NCI-H1048 (cell line): ENCODE results near the gene TNFSF10.
"Not testable (repeated sequence)": the region's sequence is repeated elsewhere in the genome, so short reads cannot be mapped to it uniquely, and the experiment has no call there.

Source experiments
- DNase-seq: peaks from one replicate; lab custom pipeline; 2025; lab: John Stamatoyannopoulos, UW

The TNFSF10 gene

GRCh38 chr3:172543884-172544283 is 20.7 kb upstream of the TNFSF10 start:
- DNase-seq, result no peak

- no peak for DNase-seq
Measured at GRCh38 chr3:172543419-172543818, 20.2 kb upstream of the TNFSF10 start.

- DNase-seq, result no peak
Measured at GRCh38 chr3:172542999-172543398, 19.8 kb upstream of the TNFSF10 start.

GRCh38 chr3:172541945-172542488 is 18.8 kb upstream of the TNFSF10 start:
- DNase-seq, result no peak

- no peak for DNase-seq
Measured at GRCh38 chr3:172540049-172540448, 16.8 kb upstream of the TNFSF10 start.

- no peak for DNase-seq
Measured at GRCh38 chr3:172539273-172539672, 16.0 kb upstream of the TNFSF10 start.

- no peak for DNase-seq
Measured at GRCh38 chr3:172538368-172539151, 15.3 kb upstream of the TNFSF10 start.

GRCh38 chr3:172537507-172538158 is 14.4 kb upstream of the TNFSF10 start:
- no peak for DNase-seq

GRCh38 chr3:172536993-172537419 is 13.8 kb upstream of the TNFSF10 start:
- DNase-seq, result no peak

- DNase-seq, result no peak
Measured at GRCh38 chr3:172536505-172536904, 13.3 kb upstream of the TNFSF10 start.

- DNase-seq, result no peak
Measured at GRCh38 chr3:172530566-172530965, 7.3 kb upstream of the TNFSF10 start.

GRCh38 chr3:172530101-172530561 is 6.9 kb upstream of the TNFSF10 start:
- DNase-seq, result no peak

GRCh38 chr3:172528677-172529076 is 5.4 kb upstream of the TNFSF10 start:
- no peak for DNase-seq

GRCh38 chr3:172527306-172527705 is 4.1 kb upstream of the TNFSF10 start:
- DNase-seq, result no peak

GRCh38 chr3:172525116-172525613 is 1.9 kb upstream of the TNFSF10 start:
- no peak for DNase-seq

- DNase-seq, result no peak
Measured at GRCh38 chr3:172524611-172525010, 1.4 kb upstream of the TNFSF10 start.

GRCh38 chr3:172521837-172522726 is 1.1 kb downstream of the TNFSF10 start:
- not testable (repeated sequence) for DNase-seq

- DNase-seq, result no peak
Measured at GRCh38 chr3:172520301-172520831, 2.9 kb downstream of the TNFSF10 start.

GRCh38 chr3:172519740-172520139 is 3.5 kb downstream of the TNFSF10 start:
- DNase-seq, result no peak

GRCh38 chr3:172518929-172519640 is 4.1 kb downstream of the TNFSF10 start:
- no peak for DNase-seq
